HG03378 (cell line): ENCODE data around the gene CST9.

Experiments used
- ATAC-seq: cut with Tn5 transposase; IDR thresholded peaks from one replicate; pipeline ENCODE4 v1.9.1; 2021; ENCODE audit warnings: mild to moderate bottlenecking, moderate library complexity; ENCODE audit not compliant: unreplicated experiment

CST9 gene, protein sequence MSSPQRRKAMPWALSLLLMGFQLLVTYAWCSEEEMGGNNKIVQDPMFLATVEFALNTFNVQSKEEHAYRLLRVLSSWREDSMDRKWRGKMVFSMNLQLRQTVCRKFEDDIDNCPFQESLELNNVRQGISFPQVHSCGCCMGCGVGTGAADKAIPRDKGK

DNA sequence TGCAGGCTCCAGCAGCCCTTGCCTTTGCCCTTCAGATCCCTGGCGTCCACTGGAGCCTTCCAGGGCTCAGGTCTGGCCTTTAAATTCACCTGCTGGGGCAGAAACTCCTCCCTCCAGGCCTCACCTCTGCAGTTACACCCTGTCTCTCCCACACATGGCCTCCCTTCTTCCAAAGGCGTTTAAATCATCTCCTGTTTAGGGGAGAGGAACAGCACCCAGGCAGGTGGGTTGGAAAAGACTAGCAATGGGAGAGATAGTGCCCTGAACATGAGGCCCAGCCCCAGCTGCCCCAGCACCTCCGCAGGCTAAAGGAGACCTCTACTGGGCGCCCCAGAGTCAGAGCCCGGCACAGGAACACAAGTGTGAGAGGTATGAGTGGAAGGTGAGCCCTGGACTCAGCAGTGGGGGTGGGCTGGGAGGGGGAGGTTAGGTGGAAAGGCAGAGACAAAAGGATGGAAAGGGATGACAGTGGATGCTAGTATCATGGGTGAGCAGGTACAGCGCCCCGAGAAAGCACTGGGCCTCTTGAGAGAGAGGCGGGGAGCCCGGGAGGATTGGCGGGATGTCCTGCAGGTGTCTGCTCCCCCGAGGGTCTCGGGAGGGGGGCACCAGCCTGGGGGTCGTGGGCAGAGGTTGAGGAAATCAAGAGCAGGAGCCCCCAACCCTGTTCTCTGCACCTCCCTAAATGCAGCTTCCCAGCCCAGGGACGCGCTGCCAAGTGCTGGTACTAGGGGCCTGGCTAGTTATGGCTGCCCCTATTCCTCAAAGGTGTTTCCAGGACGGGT is at the start of gene CST9:
Gene CST9, minus strand, starts transcription at position 51 of the 785 bp plus-strand sequence. CDS start 53 bp downstream, outside the sequence.
- ATAC-seq: no peak

DNA sequence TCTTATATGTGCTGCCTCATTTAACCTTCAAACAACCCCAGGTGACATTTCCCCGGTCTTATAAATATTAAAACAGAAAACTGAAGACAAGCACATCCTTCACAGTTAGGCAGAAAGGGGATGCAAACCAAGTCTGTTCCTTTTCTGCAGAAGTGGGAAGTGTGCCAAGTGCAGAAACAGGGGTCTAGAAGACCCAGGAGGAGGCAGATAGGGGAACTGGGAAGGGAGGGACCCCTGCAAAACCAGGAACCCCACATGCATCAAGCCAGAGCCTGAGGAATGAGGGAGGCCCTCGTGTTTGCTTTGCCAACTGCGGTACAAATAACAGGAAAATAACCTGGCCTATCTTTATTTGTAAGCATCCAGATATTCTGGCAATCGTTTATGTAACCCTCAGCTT is 49.0 kb upstream of the CST9 start:
- no peak for ATAC-seq

GRCh38 chr20:23654000-23654399 is 48.3 kb upstream of the CST9 start:
- ATAC-seq: no peak

- no peak for ATAC-seq
Measured at GRCh38 chr20:23653400-23653938, 47.8 kb upstream of the CST9 start.

GRCh38 chr20:23652926-23653325 is 47.2 kb upstream of the CST9 start:
- ATAC-seq: no peak

GRCh38 chr20:23652371-23652770 is 46.7 kb upstream of the CST9 start:
- ATAC-seq: no peak

DNA sequence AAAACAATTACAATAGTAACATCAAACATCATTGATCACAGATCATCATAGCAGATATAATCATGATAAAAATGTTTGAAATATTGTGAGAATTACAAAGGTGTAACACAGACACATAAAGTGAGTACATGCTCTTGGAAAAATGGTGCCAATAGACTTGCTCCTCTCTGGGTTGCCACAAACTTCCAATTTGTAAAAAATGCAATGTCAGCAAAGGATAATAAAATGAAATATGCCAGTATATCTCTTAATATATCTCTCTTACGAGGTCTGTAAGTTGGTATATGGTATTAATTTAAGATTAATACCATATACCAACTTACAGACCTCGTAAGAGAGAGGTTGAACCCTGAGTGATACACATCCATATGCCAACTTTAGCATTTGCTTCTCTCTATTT is 45.4 kb upstream of the CST9 start:
- ATAC-seq: no peak

GRCh38 chr20:23649830-23650417 is 44.2 kb upstream of the CST9 start:
- ATAC-seq: no peak

- no peak for ATAC-seq
Measured at GRCh38 chr20:23649242-23649641, 43.5 kb upstream of the CST9 start.

- no peak for ATAC-seq
Measured at GRCh38 chr20:23647346-23647745, 41.6 kb upstream of the CST9 start.

GRCh38 chr20:23646106-23646873 is 40.6 kb upstream of the CST9 start:
- no peak for ATAC-seq

- ATAC-seq: peak; percentile 52
Measured at GRCh38 chr20:23645575-23645974, 39.9 kb upstream of the CST9 start.

GRCh38 chr20:23644164-23644563 is 38.4 kb upstream of the CST9 start:
- ATAC-seq: no peak

DNA sequence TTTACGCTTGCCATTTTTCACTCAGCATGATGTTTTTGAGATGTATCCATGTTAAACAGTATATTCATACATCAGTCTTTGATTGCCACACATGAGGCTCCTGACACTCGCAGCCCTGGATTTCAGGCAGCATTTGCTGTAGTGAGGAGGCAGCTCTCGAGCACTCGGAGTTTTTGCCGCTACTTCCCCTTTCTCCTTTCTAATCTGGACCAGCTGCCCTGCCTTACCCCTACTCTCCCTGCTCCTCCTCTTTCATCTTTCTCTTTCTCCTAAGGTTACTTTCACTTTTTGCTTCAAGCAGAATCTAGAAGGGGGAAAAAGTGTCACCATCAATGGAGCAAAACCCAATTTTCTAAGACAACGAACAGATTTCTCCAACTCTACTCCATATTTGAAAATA is 37.9 kb upstream of the CST9 start:
- ATAC-seq: no peak

DNA sequence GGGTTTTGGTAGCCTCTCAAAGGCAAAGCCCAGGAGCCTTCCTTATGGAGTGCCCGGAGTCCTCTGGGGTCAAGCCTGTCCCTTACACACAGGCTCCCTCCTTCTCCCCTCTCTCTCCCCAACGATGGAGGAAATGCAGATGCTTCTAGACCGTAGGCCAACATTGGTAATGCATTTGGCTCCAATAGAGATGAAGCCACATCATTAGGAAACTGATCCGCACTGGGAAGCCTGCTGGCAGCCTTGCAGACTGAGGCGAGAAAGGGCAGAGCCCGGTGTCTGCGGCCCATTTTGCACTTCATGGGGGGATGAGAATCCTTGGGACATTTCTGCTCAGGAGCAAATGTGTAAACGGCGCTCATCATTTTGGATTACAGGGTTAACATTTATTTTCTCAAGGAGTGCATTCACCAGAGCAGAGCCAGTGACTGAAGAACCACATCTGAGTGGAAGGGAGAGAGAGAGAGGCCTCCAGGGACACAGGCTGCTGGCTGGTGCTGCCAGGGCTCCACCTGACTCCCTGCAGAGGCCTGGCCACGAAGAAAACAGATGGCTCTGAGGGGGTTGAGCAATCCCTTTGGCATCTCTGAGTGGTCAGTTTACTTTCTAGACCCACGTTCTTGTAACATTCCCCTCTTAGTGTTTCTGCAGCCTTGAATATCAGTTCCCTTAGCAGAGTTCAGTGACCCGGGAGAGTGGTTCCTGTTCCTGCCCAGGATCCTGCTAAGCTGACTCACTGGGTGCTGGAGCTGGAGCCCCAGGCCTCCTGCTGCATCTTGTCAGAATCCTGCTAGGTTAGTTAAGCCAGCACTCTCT is 36.4 kb upstream of the CST9 start:
- no peak for ATAC-seq

DNA sequence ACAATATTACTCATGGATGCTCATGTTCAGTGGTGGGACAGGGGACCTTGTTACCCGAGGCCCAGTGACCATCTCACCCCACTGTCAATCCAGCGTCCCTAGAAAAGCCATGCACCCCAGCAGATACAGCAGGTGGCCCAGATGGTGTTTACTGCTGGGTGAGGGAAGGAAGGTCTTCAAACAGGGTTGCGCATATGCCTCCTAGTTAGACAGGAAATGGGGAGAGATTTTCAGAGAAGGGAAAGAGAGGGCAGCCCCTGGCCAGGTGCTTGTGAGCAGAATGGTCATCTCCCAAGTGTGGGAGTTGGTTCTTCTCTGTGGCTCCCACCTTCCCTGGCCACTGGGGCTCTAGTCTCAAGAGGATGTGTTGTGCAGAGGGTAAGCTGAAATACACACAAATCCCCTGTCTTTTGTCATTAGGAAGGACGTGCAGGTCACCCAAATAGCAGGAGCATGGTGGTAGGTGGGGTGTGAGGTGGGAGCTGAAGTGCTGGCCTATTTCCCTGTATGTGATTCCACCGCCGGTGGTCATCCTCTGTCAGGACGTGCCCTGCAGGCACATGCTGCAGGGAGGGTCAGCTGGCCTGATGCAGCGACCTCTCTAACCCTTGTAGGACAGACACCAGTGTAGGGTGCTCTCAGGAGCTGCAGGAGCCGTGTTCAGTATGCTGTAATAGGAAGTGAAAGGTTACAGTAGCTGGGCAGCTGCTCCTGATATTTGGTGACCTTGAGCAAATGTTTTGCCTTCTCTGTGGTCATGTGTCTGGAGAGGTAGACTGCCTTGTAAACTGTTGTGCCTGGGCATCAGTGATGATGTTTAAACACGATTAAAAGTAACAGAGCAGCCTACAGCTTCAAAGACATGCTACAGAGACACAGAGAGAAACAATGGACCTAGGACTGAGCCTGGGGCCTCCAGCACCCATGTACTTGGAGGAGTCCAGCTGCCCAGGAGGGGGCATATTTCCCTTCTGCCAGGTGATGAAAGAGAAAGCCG is 35.3 kb upstream of the CST9 start:
- no peak for ATAC-seq

DNA sequence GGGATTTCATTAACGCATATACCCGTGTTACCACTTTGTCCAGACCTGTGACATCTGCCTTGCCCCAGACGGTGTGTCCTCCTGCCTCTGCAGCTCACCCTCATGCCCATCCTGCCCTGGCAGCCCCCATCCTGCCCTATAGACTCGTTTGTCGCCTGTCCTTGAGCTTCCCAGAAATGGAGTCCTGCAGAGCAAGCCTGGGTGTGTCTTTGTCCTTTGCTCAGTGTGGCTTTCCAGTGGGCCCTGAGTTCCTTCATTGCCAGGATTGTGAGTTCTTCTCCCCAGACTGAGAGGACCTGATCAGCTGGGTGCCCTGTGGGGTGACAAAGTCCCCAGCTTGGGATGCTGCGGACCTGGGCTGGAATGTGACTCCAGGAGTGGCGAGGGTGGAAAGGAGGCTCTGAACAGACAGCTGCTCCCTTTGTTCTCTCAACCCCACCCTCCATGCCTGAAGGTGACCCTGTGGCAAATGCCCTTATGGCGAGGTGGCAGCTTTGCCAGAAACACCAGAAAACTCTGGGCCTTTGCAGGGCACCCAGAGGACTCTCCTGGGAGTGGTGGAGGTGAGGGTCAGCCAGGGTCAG is 34.4 kb upstream of the CST9 start:
- ATAC-seq: no peak

- no peak for ATAC-seq
Measured at GRCh38 chr20:23639490-23639958, 33.8 kb upstream of the CST9 start.

GRCh38 chr20:23638309-23638708 is 32.6 kb upstream of the CST9 start:
- no peak for ATAC-seq
